ENCODE results near the gene TMEM130. TPM values are rescaled to one million over a fixed set of nuclear protein-coding genes. Genes with fewer than 3 reads are reported as not detected.

The TMEM130 gene
- polyA plus RNA-seq, 2 donors: 0.02 TPM; not detected in 1

- peaks cover 7 to 10% of the 10 kb centered on the region in 2 donors for H3K27me3 ChIP-seq (ENCODE audit: control insufficient read depth in 1 of 2, insufficient read depth in 2 of 2, low read length in 2 of 2)
Measured at GRCh38 chr7:98870807-98871491, 1.1 kb upstream of the TMEM130 start.

GRCh38 chr7:98870121-98870651 lies 372 bp upstream of the TMEM130 start:
- peaks cover 3 to 8% of the 10 kb centered on the region in 2 donors for H3K4me1 ChIP-seq (ENCODE audit: control insufficient read depth in 2 of 2, insufficient read depth in 2 of 2, low read length in 1 of 2)
- H3K4me3 ChIP-seq (ENCODE audit: low read depth in 1 of 2, low read length in 2 of 2): peak overlapping the region; percentile 28 to 29
- H3K27ac ChIP-seq (ENCODE audit: low read depth in 2 of 2, low read length in 1 of 2): no peak overlapping the region
- 1 to 3% methylated on average over 29 to 35 of the region's 35 CpGs for WGBS, 2 donors
- H3K9me3 ChIP-seq (ENCODE audit: control insufficient read depth in 2 of 2, insufficient read depth in 1 of 2, low read depth in 1 of 2, low read length in 1 of 2): no peaks in the 10 kb centered on the region
- peaks cover 7 to 10% of the 10 kb centered on the region in 2 donors for H3K27me3 ChIP-seq (ENCODE audit: control insufficient read depth in 1 of 2, insufficient read depth in 2 of 2, low read length in 2 of 2)
- H3K36me3 ChIP-seq (ENCODE audit: control insufficient read depth in 2 of 2, insufficient read depth in 2 of 2, low read length in 1 of 2): no peaks in the 10 kb centered on the region

More at GRCh38 chr7:98870807-98871491, 1.1 kb upstream of the TMEM130 start:
- Histone ChIP-seq H3K9me3 (ENCODE audit: control insufficient read depth in 2 of 2, insufficient read depth in 1 of 2, low read depth in 1 of 2, low read length in 1 of 2) (no peaks in the 10 kb centered on the region), H3K36me3 (ENCODE audit: control insufficient read depth in 2 of 2, insufficient read depth in 2 of 2, low read length in 1 of 2) (no peaks in the 10 kb centered on the region), H3K4me1 (ENCODE audit: control insufficient read depth in 2 of 2, insufficient read depth in 2 of 2, low read length in 1 of 2) (peaks cover 3 to 8% of the 10 kb centered on the region in 2 donors), H3K27ac (ENCODE audit: low read depth in 2 of 2, low read length in 1 of 2) (no peak overlapping the region), H3K4me3 (ENCODE audit: low read depth in 1 of 2, low read length in 2 of 2) (no peak overlapping the region)
- 77 to 84% methylated on average over 17 of the region's 17 CpGs for WGBS, 2 donors

GRCh38 chr7:98869027-98869596 lies 702 bp downstream of the TMEM130 start:
- Histone ChIP-seq H3K4me3 (ENCODE audit: low read depth in 1 of 2, low read length in 2 of 2) (no peak overlapping the region), H3K36me3 (ENCODE audit: control insufficient read depth in 2 of 2, insufficient read depth in 2 of 2, low read length in 1 of 2) (no peaks in the 10 kb centered on the region), H3K9me3 (ENCODE audit: control insufficient read depth in 2 of 2, insufficient read depth in 1 of 2, low read depth in 1 of 2, low read length in 1 of 2) (no peaks in the 10 kb centered on the region), H3K4me1 (ENCODE audit: control insufficient read depth in 2 of 2, insufficient read depth in 2 of 2, low read length in 1 of 2) (peaks cover 3 to 8% of the 10 kb centered on the region in 2 donors), H3K27me3 (ENCODE audit: control insufficient read depth in 1 of 2, insufficient read depth in 2 of 2, low read length in 2 of 2) (peaks cover 7 to 10% of the 10 kb centered on the region in 2 donors), H3K27ac (ENCODE audit: low read depth in 2 of 2, low read length in 1 of 2) (no peak overlapping the region)
- WGBS, 2 donors: 16 to 22% methylated on average over 17 to 25 of the region's 25 CpGs

- peaks cover 3 to 8% of the 10 kb centered on the region in 2 donors for H3K4me1 ChIP-seq (ENCODE audit: control insufficient read depth in 2 of 2, insufficient read depth in 2 of 2, low read length in 1 of 2)
- H3K9me3 ChIP-seq (ENCODE audit: control insufficient read depth in 2 of 2, insufficient read depth in 1 of 2, low read depth in 1 of 2, low read length in 1 of 2): no peaks in the 10 kb centered on the region
- WGBS, 2 donors: 62 to 74% methylated on average over 2 of the region's 2 CpGs
- H3K4me3 ChIP-seq (ENCODE audit: low read depth in 1 of 2, low read length in 2 of 2): no peak overlapping the region
- peaks cover 7 to 10% of the 10 kb centered on the region in 2 donors for H3K27me3 ChIP-seq (ENCODE audit: control insufficient read depth in 1 of 2, insufficient read depth in 2 of 2, low read length in 2 of 2)
- H3K27ac ChIP-seq (ENCODE audit: low read depth in 2 of 2, low read length in 1 of 2): no peak overlapping the region
- H3K36me3 ChIP-seq (ENCODE audit: control insufficient read depth in 2 of 2, insufficient read depth in 2 of 2, low read length in 1 of 2): no peaks in the 10 kb centered on the region
Measured at GRCh38 chr7:98868450-98868849, 1.4 kb downstream of the TMEM130 start.

GRCh38 chr7:98866765-98867164 lies 3.0 kb downstream of the TMEM130 start:
- Histone ChIP-seq H3K27me3 (ENCODE audit: control insufficient read depth in 1 of 2, insufficient read depth in 2 of 2, low read length in 2 of 2) (peaks cover 7 to 10% of the 10 kb centered on the region in 2 donors), H3K4me1 (ENCODE audit: control insufficient read depth in 2 of 2, insufficient read depth in 2 of 2, low read length in 1 of 2) (peaks cover 3 to 8% of the 10 kb centered on the region in 2 donors), H3K27ac (ENCODE audit: low read depth in 2 of 2, low read length in 1 of 2) (no peak overlapping the region), H3K4me3 (ENCODE audit: low read depth in 1 of 2, low read length in 2 of 2) (no peak overlapping the region), H3K36me3 (ENCODE audit: control insufficient read depth in 2 of 2, insufficient read depth in 2 of 2, low read length in 1 of 2) (no peaks in the 10 kb centered on the region), H3K9me3 (ENCODE audit: control insufficient read depth in 2 of 2, insufficient read depth in 1 of 2, low read depth in 1 of 2, low read length in 1 of 2) (no peaks in the 10 kb centered on the region)
- 84 to 85% methylated on average over 7 of the region's 7 CpGs for WGBS, 2 donors

GRCh38 chr7:98866351-98866750 lies 3.5 kb downstream of the TMEM130 start:
- Histone ChIP-seq H3K36me3 (ENCODE audit: control insufficient read depth in 2 of 2, insufficient read depth in 2 of 2, low read length in 1 of 2) (no peaks in the 10 kb centered on the region), H3K4me1 (ENCODE audit: control insufficient read depth in 2 of 2, insufficient read depth in 2 of 2, low read length in 1 of 2) (peaks cover 3 to 8% of the 10 kb centered on the region in 2 donors), H3K27ac (ENCODE audit: low read depth in 2 of 2, low read length in 1 of 2) (no peak overlapping the region), H3K27me3 (ENCODE audit: control insufficient read depth in 1 of 2, insufficient read depth in 2 of 2, low read length in 2 of 2) (peaks cover 7 to 10% of the 10 kb centered on the region in 2 donors), H3K4me3 (ENCODE audit: low read depth in 1 of 2, low read length in 2 of 2) (no peak overlapping the region), H3K9me3 (ENCODE audit: control insufficient read depth in 2 of 2, insufficient read depth in 1 of 2, low read depth in 1 of 2, low read length in 1 of 2) (no peaks in the 10 kb centered on the region)
- WGBS, 2 donors: 87 to 88% methylated on average over 12 of the region's 12 CpGs

- peaks cover 7 to 8% of the 10 kb centered on the region in 2 donors for H3K27me3 ChIP-seq (ENCODE audit: control insufficient read depth in 1 of 2, insufficient read depth in 2 of 2, low read length in 2 of 2)
- peaks cover 0 to 4% of the 10 kb centered on the region in 2 donors for H3K4me1 ChIP-seq (ENCODE audit: control insufficient read depth in 2 of 2, insufficient read depth in 2 of 2, low read length in 1 of 2)
- no peaks in the 10 kb centered on the region for H3K9me3 ChIP-seq (ENCODE audit: control insufficient read depth in 2 of 2, insufficient read depth in 1 of 2, low read depth in 1 of 2, low read length in 1 of 2)
- no peak overlapping the region for H3K4me3 ChIP-seq (ENCODE audit: low read depth in 1 of 2, low read length in 2 of 2)
- H3K27ac ChIP-seq (ENCODE audit: low read depth in 2 of 2, low read length in 1 of 2): no peak overlapping the region
- H3K36me3 ChIP-seq (ENCODE audit: control insufficient read depth in 2 of 2, insufficient read depth in 2 of 2, low read length in 1 of 2): no peaks in the 10 kb centered on the region
- 64 to 65% methylated on average over 14 of the region's 14 CpGs for WGBS, 2 donors
Measured at GRCh38 chr7:98864731-98865453, 4.9 kb downstream of the TMEM130 start.

GRCh38 chr7:98863601-98864000 lies 6.2 kb downstream of the TMEM130 start:
- H3K36me3 ChIP-seq (ENCODE audit: control insufficient read depth in 2 of 2, insufficient read depth in 2 of 2, low read length in 1 of 2): no peaks in the 10 kb centered on the region
- H3K27ac ChIP-seq (ENCODE audit: low read depth in 2 of 2, low read length in 1 of 2): no peak overlapping the region
- 88 to 90% methylated on average over 2 of the region's 2 CpGs for WGBS, 2 donors
- no peaks in the 10 kb centered on the region for H3K9me3 ChIP-seq (ENCODE audit: control insufficient read depth in 2 of 2, insufficient read depth in 1 of 2, low read depth in 1 of 2, low read length in 1 of 2)
- no peak overlapping the region for H3K4me3 ChIP-seq (ENCODE audit: low read depth in 1 of 2, low read length in 2 of 2)
- H3K4me1 ChIP-seq (ENCODE audit: control insufficient read depth in 2 of 2, insufficient read depth in 2 of 2, low read length in 1 of 2): no peaks in the 10 kb centered on the region
- H3K27me3 ChIP-seq (ENCODE audit: control insufficient read depth in 1 of 2, insufficient read depth in 2 of 2, low read length in 2 of 2): peaks cover 2 to 5% of the 10 kb centered on the region in 2 donors

GRCh38 chr7:98862716-98863420 lies 6.9 kb downstream of the TMEM130 start:
- Histone ChIP-seq H3K27ac (ENCODE audit: low read depth in 2 of 2, low read length in 1 of 2) (no peak overlapping the region), H3K4me1 (ENCODE audit: control insufficient read depth in 2 of 2, insufficient read depth in 2 of 2, low read length in 1 of 2) (no peaks in the 10 kb centered on the region), H3K4me3 (ENCODE audit: low read depth in 1 of 2, low read length in 2 of 2) (no peak overlapping the region), H3K27me3 (ENCODE audit: control insufficient read depth in 1 of 2, insufficient read depth in 2 of 2, low read length in 2 of 2) (peaks cover 0 to 5% of the 10 kb centered on the region in 2 donors), H3K36me3 (ENCODE audit: control insufficient read depth in 2 of 2, insufficient read depth in 2 of 2, low read length in 1 of 2) (no peaks in the 10 kb centered on the region), H3K9me3 (ENCODE audit: control insufficient read depth in 2 of 2, insufficient read depth in 1 of 2, low read depth in 1 of 2, low read length in 1 of 2) (no peaks in the 10 kb centered on the region)
- 92 to 94% methylated on average over 29 of the region's 29 CpGs for WGBS, 2 donors
